ENCODE results near the gene DEGS1. TPM values are rescaled to one million over a fixed set of nuclear protein-coding genes. Genes with fewer than 3 reads are reported as not detected.

The DEGS1 gene
- total and polyA plus RNA-seq, 12 donors: 33.1 to 79.4 (median 35.7) TPM

GRCh38 chr1:224192082-224192788 lies 9.2 kb downstream of the DEGS1 start:
- Histone ChIP-seq H3K4me1 (peaks cover 0 to 29% (median 0%) of the 10 kb centered on the region in 9 donors), H3K4me3 (no peak overlapping the region), H3K27me3 (no peaks in the 10 kb centered on the region), H3K9me3 (peaks cover 0 to 5% (median 0%) of the 10 kb centered on the region in 11 donors), H3K27ac (no peak overlapping the region), H3K36me3 (peaks cover 0 to 63% (median 17%) of the 10 kb centered on the region in 9 donors)
- DNase-seq (no peak), ATAC-seq (no peak)
- intact Hi-C loops (cut with DNase I): no loop called here
- 72 to 74% methylated on average over 5 of the region's 5 CpGs for WGBS, 2 donors
- TF ChIP-seq CTCF (IDR thresholded peaks at IDR 0.05): no peak

GRCh38 chr1:224193319-224193966 lies 10.4 kb downstream of the DEGS1 start:
- DNase-seq (no peak), ATAC-seq (no peak)
- WGBS, 2 donors: 96 to 98% methylated on average over 8 of the region's 8 CpGs
- H3K9me3 ChIP-seq: no peaks in the 10 kb centered on the region
- intact Hi-C loops (cut with DNase I): no loop called here
- H3K4me3 ChIP-seq: no peak overlapping the region
- peaks cover 0 to 63% (median 17%) of the 10 kb centered on the region in 9 donors for H3K36me3 ChIP-seq
- peaks cover 0 to 26% (median 0%) of the 10 kb centered on the region in 9 donors for H3K4me1 ChIP-seq
- H3K27ac ChIP-seq: no peak overlapping the region
- H3K27me3 ChIP-seq: no peaks in the 10 kb centered on the region
- TF ChIP-seq CTCF (IDR thresholded peaks at IDR 0.05): no peak

DNA sequence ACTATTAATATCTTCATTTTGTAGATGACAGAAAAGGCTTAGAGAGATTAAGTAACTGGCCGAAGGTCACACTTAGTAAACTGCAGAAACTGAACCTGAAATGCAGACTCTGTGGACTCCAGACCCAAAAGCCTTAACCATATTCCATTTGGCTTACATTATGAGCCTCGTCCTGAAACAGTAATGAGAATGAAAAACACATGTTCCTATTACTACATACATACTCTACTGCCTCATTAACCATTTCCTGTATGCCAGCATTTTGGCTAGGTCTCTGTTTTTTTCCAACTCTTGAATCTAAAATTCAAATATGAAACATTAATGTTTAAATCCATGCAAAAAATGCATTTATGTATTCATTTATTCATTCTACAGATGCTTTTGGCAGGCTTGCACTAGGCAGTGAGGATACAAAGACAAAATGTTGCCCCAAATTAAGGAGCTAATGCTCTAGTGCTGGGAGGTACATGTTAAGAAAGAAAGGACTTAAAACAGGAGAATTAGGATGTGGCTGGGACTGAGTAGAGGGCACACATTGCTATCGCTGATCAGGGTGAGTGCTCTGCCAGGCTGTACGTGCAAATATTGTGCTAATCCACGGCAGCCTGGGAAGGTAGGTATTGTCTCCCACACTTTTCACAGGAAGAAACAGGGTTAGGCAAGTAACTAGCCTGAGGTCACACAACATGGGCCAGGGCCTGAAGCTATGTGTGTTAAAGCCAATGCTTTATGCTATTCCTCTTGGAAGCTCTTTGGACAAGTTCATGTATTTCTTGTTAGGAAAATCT lies 14.0 kb downstream of the DEGS1 start:
- Histone ChIP-seq H3K9me3 (no peaks in the 10 kb centered on the region), H3K27me3 (no peaks in the 10 kb centered on the region), H3K4me1 (peaks cover 0 to 14% (median 0%) of the 10 kb centered on the region in 9 donors), H3K36me3 (peaks cover 0 to 36% (median 15%) of the 10 kb centered on the region in 9 donors), H3K27ac (no peak overlapping the region), H3K4me3 (no peak overlapping the region)
- ATAC-seq: no peak
- intact Hi-C loops (cut with DNase I): no loop called here
- DNase-seq: no peak
- WGBS, 2 donors: 77 to 81% methylated on average over 5 of the region's 5 CpGs
- no peak for TF ChIP-seq CTCF (IDR thresholded peaks at IDR 0.05)

DNA sequence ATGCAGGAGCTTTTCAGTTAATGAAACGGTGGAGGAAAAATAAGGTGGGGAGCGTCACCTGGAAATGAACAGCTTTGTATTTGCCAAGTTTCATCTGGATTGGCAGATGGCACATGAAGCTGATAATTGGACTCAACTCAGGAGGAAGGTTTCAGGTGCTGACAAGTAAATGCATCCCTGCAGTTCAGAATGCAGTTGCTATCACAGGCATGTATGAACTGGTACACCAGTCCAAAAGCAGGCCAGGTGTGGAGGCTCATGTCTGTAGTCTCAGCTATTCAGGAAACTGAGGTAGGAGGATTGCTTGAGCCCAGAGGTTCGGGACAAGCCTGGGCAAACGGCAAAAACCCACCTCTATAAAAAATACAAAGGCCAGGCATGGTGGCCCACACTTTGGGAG lies 15.5 kb downstream of the DEGS1 start:
- H3K27ac ChIP-seq: no peak overlapping the region
- no peak for ATAC-seq
- TF ChIP-seq CTCF (IDR thresholded peaks at IDR 0.05): no peak
- DNase-seq: no peak
- peaks cover 0 to 20% (median under 1%) of the 10 kb centered on the region in 9 donors for H3K36me3 ChIP-seq
- no peak overlapping the region for H3K4me3 ChIP-seq
- 89 to 93% methylated on average over 4 of the region's 4 CpGs for WGBS, 2 donors
- intact Hi-C loops (cut with DNase I): no loop called here
- H3K4me1 ChIP-seq: peaks cover 0 to 24% (median 4%) of the 10 kb centered on the region in 9 donors
- no peaks in the 10 kb centered on the region for H3K9me3 ChIP-seq
- H3K27me3 ChIP-seq: no peaks in the 10 kb centered on the region
